ENCODE results near the gene FAM193A.

Gene FAM193A

GRCh38 chr4:2536193-2537010 is at the start of gene FAM193A:
Gene FAM193A (plus strand): TSS chr4:2536647. CDS start chr4:2536916, 269 bp downstream.
- H3K36me3 ChIP-seq = peaks cover 19% of the 10 kb centered on the region
- TF ChIP-seq Cebpa-rat (IDR thresholded peaks at IDR 0.05) = no peak

DNA sequence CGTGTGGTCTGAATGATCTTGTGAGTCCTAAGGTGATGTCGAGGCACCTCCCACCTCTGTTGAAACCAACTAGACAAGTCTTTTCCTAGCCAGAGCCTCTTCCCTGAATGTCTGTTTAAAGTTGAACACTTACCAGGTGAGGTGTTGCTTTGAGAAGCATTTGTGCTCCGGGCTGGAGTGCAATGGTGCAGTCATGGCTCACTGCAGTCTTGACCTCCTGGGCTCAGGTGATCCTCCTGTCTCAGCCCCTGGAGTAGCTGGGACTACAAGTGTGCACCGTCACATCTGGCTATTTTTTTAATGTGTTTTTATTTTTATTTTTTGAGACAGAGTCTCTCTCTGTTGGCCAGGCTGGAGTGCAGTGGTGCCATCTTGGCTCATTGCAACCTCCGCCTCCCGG is 49.5 kb upstream of the FAM193A start:
- Histone ChIP-seq H3K27me3 (no peaks in the 10 kb centered on the region), H3K4me2 (peak overlapping the region; percentile 89), H3K4me3 (no peak overlapping the region), H3K9me3 (no peaks in the 10 kb centered on the region), H3K4me1 (peaks cover 62% of the 10 kb centered on the region), H3K27ac (no peak overlapping the region), H3K9ac (0 out of 2 replicates have a peak overlapping the region, but pooled peaks have one; percentile 12), H3K36me3 (peaks cover 75% of the 10 kb centered on the region), H4K20me1 (peaks cover 100% of the 10 kb centered on the region)
- TF ChIP-seq Cebpa-rat (IDR thresholded peaks at IDR 0.05) = no peak

More at GRCh38 chr4:2536193-2537010, at the start of gene FAM193A:
- H3K4me3 ChIP-seq = peak within 1 kb of the TSS; percentile 93
- peaks cover 46% of the 10 kb centered on the region for H4K20me1 ChIP-seq
- H3K9ac ChIP-seq = peak within 1 kb of the TSS; percentile 98
- no peaks in the 10 kb centered on the region for H3K9me3 ChIP-seq
- peaks cover 34% of the 10 kb centered on the region for H3K4me1 ChIP-seq
- peak within 1 kb of the TSS; percentile 98 for H3K27ac ChIP-seq
- H3K27me3 ChIP-seq = no peaks in the 10 kb centered on the region
- peak within 1 kb of the TSS; percentile 94 for H3K4me2 ChIP-seq

GRCh38 chr4:2487632-2488031 is 48.8 kb upstream of the FAM193A start:
- peaks cover 78% of the 10 kb centered on the region for H3K36me3 ChIP-seq
- no peak overlapping the region for H3K4me2 ChIP-seq
- H4K20me1 ChIP-seq = peaks cover 100% of the 10 kb centered on the region

GRCh38 chr4:2489081-2489805 is 47.2 kb upstream of the FAM193A start:
- Histone ChIP-seq H3K4me1 (peaks cover 48% of the 10 kb centered on the region), H3K9me3 (no peaks in the 10 kb centered on the region), H3K27ac (no peak overlapping the region), H3K4me2 (no peak overlapping the region), H4K20me1 (peaks cover 100% of the 10 kb centered on the region), H3K36me3 (peaks cover 85% of the 10 kb centered on the region), H3K9ac (no peak overlapping the region), H3K4me3 (no peak overlapping the region), H3K27me3 (no peaks in the 10 kb centered on the region)
- no peak for TF ChIP-seq Cebpa-rat (IDR thresholded peaks at IDR 0.05)

More at GRCh38 chr4:2487632-2488031, 48.8 kb upstream of the FAM193A start:
- no peak overlapping the region for H3K4me3 ChIP-seq
- no peak for TF ChIP-seq Cebpa-rat (IDR thresholded peaks at IDR 0.05)
- H3K4me1 ChIP-seq = peaks cover 55% of the 10 kb centered on the region
- no peaks in the 10 kb centered on the region for H3K9me3 ChIP-seq
- no peaks in the 10 kb centered on the region for H3K27me3 ChIP-seq
- H3K9ac ChIP-seq = no peak overlapping the region
- H3K27ac ChIP-seq = no peak overlapping the region

DNA sequence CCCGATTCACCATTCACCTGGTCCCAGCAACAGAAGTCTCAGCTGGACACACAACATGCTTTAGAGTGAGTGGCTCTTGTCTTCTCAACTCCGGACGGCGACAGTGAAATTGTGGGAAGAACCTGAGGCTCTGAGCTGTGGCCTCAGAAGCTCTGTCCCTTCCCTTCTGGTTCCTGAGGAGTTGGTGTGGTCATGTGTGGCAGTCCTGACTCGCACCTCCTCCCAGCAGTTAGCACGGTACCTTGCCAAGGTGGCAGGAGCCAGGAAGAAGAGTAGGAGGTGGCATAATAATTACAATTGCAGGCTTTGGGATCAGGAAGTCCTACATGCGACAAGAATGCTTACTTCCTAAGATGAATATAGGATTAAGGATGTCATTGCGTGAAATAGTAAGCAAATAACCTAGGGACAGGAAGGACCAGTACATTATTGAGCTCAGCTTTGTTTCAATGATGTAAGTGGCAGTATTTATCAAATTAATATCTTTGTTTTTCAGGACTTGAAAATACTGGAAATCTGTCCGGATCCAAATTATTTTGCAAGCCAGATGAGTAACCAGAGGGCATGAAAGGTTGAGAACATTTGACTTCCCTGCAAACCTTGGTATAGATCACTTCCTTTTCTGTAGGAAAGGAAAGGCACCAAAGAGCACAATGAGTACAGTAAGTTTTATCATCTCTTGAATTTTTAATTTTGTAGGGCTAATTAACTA is 46.5 kb upstream of the FAM193A start:
- no peak for TF ChIP-seq Cebpa-rat (IDR thresholded peaks at IDR 0.05)
- Histone ChIP-seq H4K20me1 (peaks cover 100% of the 10 kb centered on the region), H3K9ac (no peak overlapping the region), H3K9me3 (no peaks in the 10 kb centered on the region), H3K4me2 (no peak overlapping the region), H3K4me1 (peaks cover 48% of the 10 kb centered on the region), H3K27ac (no peak overlapping the region), H3K36me3 (peaks cover 93% of the 10 kb centered on the region), H3K27me3 (no peaks in the 10 kb centered on the region), H3K4me3 (no peak overlapping the region)

GRCh38 chr4:2492970-2493369 is 43.5 kb upstream of the FAM193A start:
- Histone ChIP-seq H4K20me1 (peaks cover 100% of the 10 kb centered on the region), H3K4me1 (peaks cover 29% of the 10 kb centered on the region), H3K27me3 (no peaks in the 10 kb centered on the region), H3K4me3 (no peak overlapping the region), H3K9me3 (no peaks in the 10 kb centered on the region), H3K27ac (no peak overlapping the region), H3K36me3 (peaks cover 100% of the 10 kb centered on the region), H3K4me2 (no peak overlapping the region), H3K9ac (no peak overlapping the region)
- TF ChIP-seq Cebpa-rat (IDR thresholded peaks at IDR 0.05) = no peak

DNA sequence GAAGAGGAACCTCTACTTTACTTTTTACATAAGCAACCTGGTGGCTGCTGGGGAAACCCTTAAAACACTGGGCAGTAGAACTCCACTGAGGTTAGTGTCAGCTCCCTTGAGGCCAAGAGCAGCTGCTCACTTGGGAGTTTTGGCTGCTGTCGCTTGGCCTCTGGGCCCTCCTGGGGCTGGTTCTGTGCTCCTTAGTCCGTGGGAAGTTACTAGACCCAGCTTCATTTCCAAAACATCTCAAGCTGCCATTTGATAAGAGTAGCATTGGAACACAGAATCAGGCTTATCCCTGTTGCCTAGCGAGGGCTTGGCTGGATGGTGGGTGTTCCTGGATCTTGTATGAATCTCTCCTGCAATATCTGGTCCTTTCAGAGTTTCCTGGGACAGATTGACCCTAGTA is 41.5 kb upstream of the FAM193A start:
- Histone ChIP-seq H4K20me1 (peaks cover 100% of the 10 kb centered on the region), H3K36me3 (peaks cover 100% of the 10 kb centered on the region)
- no peak for TF ChIP-seq Cebpa-rat (IDR thresholded peaks at IDR 0.05)

DNA sequence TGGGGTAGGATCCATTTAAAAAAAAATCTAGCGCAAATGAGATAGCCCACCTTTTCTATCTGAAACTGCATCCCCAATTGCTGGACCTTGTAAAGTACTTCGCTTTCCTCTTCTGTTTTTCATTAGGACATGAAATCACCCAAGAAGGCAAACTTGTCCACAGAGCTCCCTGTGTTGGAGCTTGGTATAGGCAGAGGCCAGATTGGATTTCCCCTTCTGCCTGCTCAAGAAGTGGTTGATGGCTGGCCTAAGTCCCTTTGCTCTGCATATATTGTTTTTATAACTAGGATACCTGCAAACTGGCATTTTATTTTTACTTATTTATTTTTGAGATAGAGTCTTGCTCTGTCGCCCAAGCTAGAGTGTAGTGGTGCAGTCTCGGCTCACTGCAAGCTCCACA is 39.1 kb upstream of the FAM193A start:
- no peak for TF ChIP-seq Cebpa-rat (IDR thresholded peaks at IDR 0.05)
- H3K4me2 ChIP-seq = no peak overlapping the region
- peaks cover 27% of the 10 kb centered on the region for H3K4me1 ChIP-seq
- H3K9ac ChIP-seq = no peak overlapping the region
- H3K27me3 ChIP-seq = no peaks in the 10 kb centered on the region
- H4K20me1 ChIP-seq = peaks cover 100% of the 10 kb centered on the region
- H3K36me3 ChIP-seq = peaks cover 100% of the 10 kb centered on the region
- no peak overlapping the region for H3K4me3 ChIP-seq
- no peaks in the 10 kb centered on the region for H3K9me3 ChIP-seq
- no peak overlapping the region for H3K27ac ChIP-seq

More for the DNA sequence above, 41.5 kb upstream of the FAM193A start:
- Histone ChIP-seq H3K9ac (no peak overlapping the region), H3K9me3 (no peaks in the 10 kb centered on the region), H3K4me1 (peaks cover 27% of the 10 kb centered on the region), H3K4me3 (no peak overlapping the region), H3K27ac (0 out of 2 replicates have a peak overlapping the region, but pooled peaks have one; percentile 38), H3K4me2 (peak overlapping the region; percentile 32), H3K27me3 (no peaks in the 10 kb centered on the region)

GRCh38 chr4:2497931-2498330 is 38.5 kb upstream of the FAM193A start:
- Histone ChIP-seq H3K4me2 (no peak overlapping the region), H3K4me1 (peaks cover 24% of the 10 kb centered on the region), H3K4me3 (no peak overlapping the region), H3K36me3 (peaks cover 100% of the 10 kb centered on the region), H3K9me3 (no peaks in the 10 kb centered on the region), H3K9ac (no peak overlapping the region), H3K27ac (no peak overlapping the region), H4K20me1 (peaks cover 100% of the 10 kb centered on the region), H3K27me3 (no peaks in the 10 kb centered on the region)
- TF ChIP-seq Cebpa-rat (IDR thresholded peaks at IDR 0.05) = no peak

Data from BLaER1 (cell line).